Transverse colon (tissue), 4 donors: Measurements from ENCODE around the gene ARRB1.

ENCODE experiments used
- POLR2A ChIP-seq: fragments of 450-650 bp; IDR thresholded peaks from one replicate; pipeline ENCODE4 v1.6.1; 2016; ENCODE audit warnings: antibody characterized with exemption, mild to moderate bottlenecking, moderate library complexity
- POLR2AphosphoS5 ChIP-seq, 3 donors: sonication (generic); formaldehyde crosslinking; IDR thresholded peaks; one replicate each; pipeline ENCODE4 v1.6.1; 2016; ENCODE audit warnings: antibody characterized with exemption in 3 of 3
- TF ChIP-seq, protein P1 (sequence below), 5 experiments: fragments of 200-600 bp in 3 of 5; fragments of 450-650 bp in 2 of 5; sonication (generic) in 3 of 5; IDR thresholded peaks; 1 replicate in 2 of 5; 2 replicates in 3 of 5; pipeline ENCODE4 v1.5.1; 2016 to 2017; ENCODE audit warnings: antibody characterized with exemption in 5 of 5, inconsistent platforms in 3 of 5, mild to moderate bottlenecking in 2 of 5, moderate library complexity in 1 of 5

DNA sequence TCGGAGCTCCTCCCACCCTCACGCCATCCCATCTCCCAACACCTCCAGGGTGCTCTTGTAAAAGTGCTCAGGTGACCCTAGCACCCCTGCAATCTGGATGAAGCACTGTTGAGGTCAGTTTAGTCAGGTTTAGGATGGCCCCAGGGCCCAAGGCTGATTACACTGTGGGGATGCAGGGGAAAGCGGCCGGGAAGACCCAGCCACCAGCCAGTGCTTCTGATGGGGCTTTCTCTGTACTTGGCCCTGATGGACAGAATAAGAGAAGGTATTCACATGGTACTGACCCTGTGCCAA lies 82.1 kb downstream of the ARRB1 start:
- no peak for TF ChIP-seq POLR2AphosphoS5 (IDR thresholded peaks at IDR 0.05)
- TF ChIP-seq, protein P1, sequence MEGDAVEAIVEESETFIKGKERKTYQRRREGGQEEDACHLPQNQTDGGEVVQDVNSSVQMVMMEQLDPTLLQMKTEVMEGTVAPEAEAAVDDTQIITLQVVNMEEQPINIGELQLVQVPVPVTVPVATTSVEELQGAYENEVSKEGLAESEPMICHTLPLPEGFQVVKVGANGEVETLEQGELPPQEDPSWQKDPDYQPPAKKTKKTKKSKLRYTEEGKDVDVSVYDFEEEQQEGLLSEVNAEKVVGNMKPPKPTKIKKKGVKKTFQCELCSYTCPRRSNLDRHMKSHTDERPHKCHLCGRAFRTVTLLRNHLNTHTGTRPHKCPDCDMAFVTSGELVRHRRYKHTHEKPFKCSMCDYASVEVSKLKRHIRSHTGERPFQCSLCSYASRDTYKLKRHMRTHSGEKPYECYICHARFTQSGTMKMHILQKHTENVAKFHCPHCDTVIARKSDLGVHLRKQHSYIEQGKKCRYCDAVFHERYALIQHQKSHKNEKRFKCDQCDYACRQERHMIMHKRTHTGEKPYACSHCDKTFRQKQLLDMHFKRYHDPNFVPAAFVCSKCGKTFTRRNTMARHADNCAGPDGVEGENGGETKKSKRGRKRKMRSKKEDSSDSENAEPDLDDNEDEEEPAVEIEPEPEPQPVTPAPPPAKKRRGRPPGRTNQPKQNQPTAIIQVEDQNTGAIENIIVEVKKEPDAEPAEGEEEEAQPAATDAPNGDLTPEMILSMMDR (IDR thresholded peaks at IDR 0.05) = no peak
- TF ChIP-seq POLR2A = no peak
